Trophoblast cell (in vitro differentiated cells and primary cell): ENCODE data around the gene CSF1R.

Experiments used
- DNase-seq, 2 donors: peaks; one replicate each; pipeline ENCODE4 v3.0.0-alpha.2; 2016
- H2AFZ ChIP-seq: 2 replicates; pipeline ENCODE4 v1.6.1; 2013; ENCODE audit warnings: low read length, moderate library complexity, mild to moderate bottlenecking; ENCODE audit not compliant: insufficient read depth, poor library complexity
- H2AK5ac ChIP-seq: 2 replicates; pipeline ENCODE4 v1.6.1; 2013; ENCODE audit warnings: mild to moderate bottlenecking, low read length
- H2BK120ac ChIP-seq: 2 replicates; pipeline ENCODE4 v1.6.1; 2013; ENCODE audit warnings: low read length, mild to moderate bottlenecking, moderate library complexity; ENCODE audit not compliant: insufficient read depth, poor library complexity
- H2BK12ac ChIP-seq: 2 replicates; pipeline ENCODE4 v1.6.1; 2013; ENCODE audit warnings: mild to moderate bottlenecking, low read length, moderate library complexity
- H2BK5ac ChIP-seq: 2 replicates; pipeline ENCODE4 v1.6.1; 2013; ENCODE audit warnings: low read length, low read depth, moderate library complexity, mild to moderate bottlenecking; ENCODE audit not compliant: poor library complexity
- H3K14ac ChIP-seq: 2 replicates; pipeline ENCODE4 v1.6.1; 2013; ENCODE audit warnings: mild to moderate bottlenecking, low read length
- H3K18ac ChIP-seq: 2 replicates; pipeline ENCODE4 v1.6.1; 2013; ENCODE audit warnings: mild to moderate bottlenecking, low read length
- H3K23ac ChIP-seq: 2 replicates; pipeline ENCODE4 v1.6.1; 2013; ENCODE audit warnings: low read length
- H3K27ac ChIP-seq: 2 replicates; pipeline ENCODE4 v1.5.1; 2013; ENCODE audit warnings: low read depth, mild to moderate bottlenecking, inconsistent platforms, low read length, moderate library complexity
- H3K27me3 ChIP-seq: 2 replicates; pipeline ENCODE4 v1.6.1; 2013; ENCODE audit warnings: inconsistent platforms, mild to moderate bottlenecking, low read length, moderate library complexity; ENCODE audit not compliant: insufficient read depth
- H3K36me3 ChIP-seq, 2 experiments: 1 replicate in 1 of 2; 2 replicates in 1 of 2; pipeline ENCODE4 v1.6.1; 2013; ENCODE audit warnings: low read length in 2 of 2, mild to moderate bottlenecking in 2 of 2, moderate library complexity in 1 of 2; ENCODE audit not compliant: insufficient read depth in 2 of 2, control insufficient read depth in 1 of 2
- H3K4ac ChIP-seq: 2 replicates; pipeline ENCODE4 v1.6.1; 2013; ENCODE audit warnings: low read depth, mild to moderate bottlenecking, low read length, moderate library complexity
- H3K4me1 ChIP-seq, 2 experiments: 1 replicate in 1 of 2; 2 replicates in 1 of 2; pipeline ENCODE4 v1.6.1; 2013; ENCODE audit warnings: low read length in 2 of 2, mild to moderate bottlenecking in 2 of 2, moderate library complexity in 1 of 2; ENCODE audit not compliant: insufficient read depth in 2 of 2, control insufficient read depth in 1 of 2
- H3K4me2 ChIP-seq: 2 replicates; pipeline ENCODE4 v1.6.1; 2013; ENCODE audit warnings: inconsistent platforms, mild to moderate bottlenecking, low read length, moderate library complexity
- H3K4me3 ChIP-seq: 2 replicates; pipeline ENCODE4 v1.5.1; 2013; ENCODE audit warnings: mild to moderate bottlenecking, low read depth, low read length, inconsistent platforms
- H3K79me1 ChIP-seq: one replicate; pipeline ENCODE4 v1.6.1; 2013; ENCODE audit warnings: low read length
- H3K79me2 ChIP-seq: 2 replicates; pipeline ENCODE4 v1.6.1; 2013; ENCODE audit warnings: low read length, mild to moderate bottlenecking; ENCODE audit not compliant: control insufficient read depth, insufficient read depth, poor library complexity
- H3K9ac ChIP-seq: 2 replicates; pipeline ENCODE4 v1.6.1; 2013; ENCODE audit warnings: mild to moderate bottlenecking, low read length
- H3K9me3 ChIP-seq: 2 replicates; pipeline ENCODE4 v1.6.1; 2013; ENCODE audit warnings: low read depth, mild to moderate bottlenecking, control low read depth, inconsistent platforms, low read length; ENCODE audit not compliant: insufficient read depth
- H4K12ac ChIP-seq: 2 replicates; pipeline ENCODE4 v1.6.1; 2013; ENCODE audit warnings: low read depth, mild to moderate bottlenecking, low read length, moderate library complexity
- H4K8ac ChIP-seq: 2 replicates; pipeline ENCODE4 v1.6.1; 2013; ENCODE audit warnings: low read depth, mild to moderate bottlenecking, low read length, moderate library complexity
- H4K91ac ChIP-seq: one replicate; pipeline ENCODE4 v1.6.1; 2013; ENCODE audit warnings: low read depth, mild to moderate bottlenecking, low read length, moderate library complexity
- WGBS: extraction: QIAGEN DNeasy Blood & Tissue Kit; methylation state at CpG from one replicate; pipeline ENCODE4 v1.1.7; 2013; ENCODE audit warnings: missing lambda C conversion rate; ENCODE audit not compliant: insufficient read length, insufficient coverage; ENCODE audit errors: extremely low coverage; 5-methylcytosine and 5-hydroxymethylcytosine counted together

Gene CSF1R

DNA sequence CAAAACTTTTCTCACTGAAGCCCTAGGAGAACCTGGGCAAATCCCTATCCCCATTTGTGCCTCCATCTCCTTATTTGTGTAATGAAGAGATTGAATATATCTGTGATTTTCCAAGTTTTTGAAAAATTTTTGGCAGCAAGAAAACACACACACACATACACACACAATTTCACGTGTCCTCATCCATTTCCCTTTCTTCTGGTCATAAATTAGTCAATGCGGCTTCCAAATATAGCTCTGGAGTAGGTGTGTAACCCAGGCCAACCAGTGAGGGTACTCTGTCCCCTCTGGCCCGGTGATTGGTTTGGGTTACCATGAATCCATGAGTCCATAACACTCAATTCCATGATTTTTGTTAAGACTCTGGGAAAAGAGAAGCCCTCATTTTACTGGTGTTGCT is 12.7 kb downstream of the CSF1R start:
- WGBS: no CpG with 5 or more reads among the region's 3 CpGs
- DNase-seq: no peak
- Histone ChIP-seq H3K79me1 (no peaks in the 10 kb centered on the region), H3K23ac (no peak overlapping the region), H3K4me3 (no peak overlapping the region), H2BK5ac (no peak overlapping the region), H4K91ac (no peak overlapping the region), H3K4ac (no peak overlapping the region), H2BK120ac (no peak overlapping the region), H3K36me3 (peaks cover 31 to 45% of the 10 kb centered on the region in 2 experiments), H3K4me2 (no peak overlapping the region), H3K27me3 (no peaks in the 10 kb centered on the region), H3K4me1 (no peaks in the 10 kb centered on the region), H2BK12ac (no peak overlapping the region), H4K12ac (no peak overlapping the region), H3K18ac (no peak overlapping the region), H3K9ac (no peak overlapping the region), H2AK5ac (no peak overlapping the region), H3K27ac (no peak overlapping the region), H3K79me2 (no peaks in the 10 kb centered on the region), H3K14ac (no peak overlapping the region), H4K8ac (no peak overlapping the region), H2AFZ (no peak overlapping the region), H3K9me3 (no peaks in the 10 kb centered on the region)

GRCh38 chr5:150073086-150073625 is 13.2 kb downstream of the CSF1R start:
- no peak overlapping the region for H3K4ac ChIP-seq
- H3K23ac ChIP-seq: no peak overlapping the region
- no peaks in the 10 kb centered on the region for H3K4me1 ChIP-seq
- peaks cover 30 to 46% of the 10 kb centered on the region in 2 experiments for H3K36me3 ChIP-seq
- no peak overlapping the region for H2BK12ac ChIP-seq
- no peaks in the 10 kb centered on the region for H3K79me2 ChIP-seq
- H3K4me3 ChIP-seq: no peak overlapping the region
- no peak overlapping the region for H3K18ac ChIP-seq
- no peak overlapping the region for H3K27ac ChIP-seq
- no peak overlapping the region for H2AK5ac ChIP-seq
- no peak overlapping the region for H3K14ac ChIP-seq
- H3K9ac ChIP-seq: no peak overlapping the region
- H4K8ac ChIP-seq: no peak overlapping the region
- H4K12ac ChIP-seq: no peak overlapping the region
- DNase-seq: no peak
- H2AFZ ChIP-seq: no peak overlapping the region
- H2BK120ac ChIP-seq: no peak overlapping the region
- no peaks in the 10 kb centered on the region for H3K27me3 ChIP-seq
- no peak overlapping the region for H3K4me2 ChIP-seq
- WGBS: no CpG with 5 or more reads among the region's 5 CpGs
- no peaks in the 10 kb centered on the region for H3K79me1 ChIP-seq
- no peak overlapping the region for H4K91ac ChIP-seq
- no peak overlapping the region for H2BK5ac ChIP-seq
- H3K9me3 ChIP-seq: no peaks in the 10 kb centered on the region

DNA sequence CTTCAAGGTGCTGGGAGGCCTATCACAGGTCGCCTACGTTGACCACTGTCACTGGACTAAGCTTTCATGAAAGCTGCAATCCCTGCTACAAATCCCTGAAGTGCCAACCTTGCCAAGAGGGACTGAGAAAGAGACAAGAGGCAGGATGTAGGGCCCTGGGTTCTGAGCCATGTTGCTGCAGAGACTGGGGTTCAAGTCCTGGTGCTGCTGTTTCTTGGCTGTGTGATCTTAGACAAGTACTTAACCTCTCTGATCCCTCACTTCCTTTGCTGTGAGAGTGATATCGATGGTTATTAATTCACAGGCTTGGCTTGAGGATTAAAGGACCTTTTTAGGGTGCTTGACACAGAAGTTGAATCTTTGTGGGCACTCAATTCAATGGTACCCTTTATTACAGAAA is 15.5 kb downstream of the CSF1R start:
- Histone ChIP-seq H4K8ac (no peak overlapping the region), H2BK120ac (no peak overlapping the region), H3K4me3 (no peak overlapping the region), H2AK5ac (no peak overlapping the region), H3K23ac (no peak overlapping the region), H3K27ac (no peak overlapping the region), H3K18ac (no peak overlapping the region), H2AFZ (no peak overlapping the region), H3K4me2 (no peak overlapping the region), H3K14ac (no peak overlapping the region), H3K79me1 (no peaks in the 10 kb centered on the region), H3K9me3 (no peaks in the 10 kb centered on the region), H3K4ac (no peak overlapping the region), H3K36me3 (peaks cover 37 to 46% of the 10 kb centered on the region in 2 experiments), H3K4me1 (no peaks in the 10 kb centered on the region), H2BK12ac (no peak overlapping the region), H3K27me3 (no peaks in the 10 kb centered on the region), H2BK5ac (no peak overlapping the region), H4K12ac (no peak overlapping the region), H3K79me2 (no peaks in the 10 kb centered on the region), H4K91ac (no peak overlapping the region), H3K9ac (no peak overlapping the region)
- no CpG with 5 or more reads among the region's 3 CpGs for WGBS
- DNase-seq: no peak

GRCh38 chr5:150069672-150070627 is 16.4 kb downstream of the CSF1R start:
- H3K79me1 ChIP-seq: no peaks in the 10 kb centered on the region
- H3K27ac ChIP-seq: no peak overlapping the region
- H3K9me3 ChIP-seq: peaks cover 2% of the 10 kb centered on the region
- no peak overlapping the region for H3K4me2 ChIP-seq
- no peak overlapping the region for H2BK5ac ChIP-seq
- H3K4ac ChIP-seq: no peak overlapping the region
- H3K9ac ChIP-seq: no peak overlapping the region
- H3K27me3 ChIP-seq: no peaks in the 10 kb centered on the region
- H2BK12ac ChIP-seq: no peak overlapping the region
- no peak overlapping the region for H4K12ac ChIP-seq
- H2BK120ac ChIP-seq: no peak overlapping the region
- no CpG with 5 or more reads among the region's 25 CpGs for WGBS
- no peak overlapping the region for H3K14ac ChIP-seq
- H3K4me1 ChIP-seq: peaks cover 0 to 5% of the 10 kb centered on the region in 2 experiments
- H4K8ac ChIP-seq: no peak overlapping the region
- peaks cover 36 to 43% of the 10 kb centered on the region in 2 experiments for H3K36me3 ChIP-seq
- no peak overlapping the region for H2AFZ ChIP-seq
- H3K18ac ChIP-seq: no peak overlapping the region
- H4K91ac ChIP-seq: no peak overlapping the region
- DNase-seq: no peak
- no peak overlapping the region for H3K4me3 ChIP-seq
- H3K79me2 ChIP-seq: no peaks in the 10 kb centered on the region
- no peak overlapping the region for H3K23ac ChIP-seq
- no peak overlapping the region for H2AK5ac ChIP-seq
